C4-2B (cell line): ENCODE measurements around the gene SLIT3.

Experiments
- ZFX ChIP-seq: fragments of 450-650 bp; IDR thresholded peaks from 2 replicates; pipeline ENCODE4 v1.6.1; 2017
- TF ChIP-seq, protein P1 (sequence below): fragments of 450-650 bp; conservative IDR thresholded peaks from 2 replicates; pipeline ENCODE4 v1.5.1; 2017; ENCODE audit warnings: mild to moderate bottlenecking

DNA sequence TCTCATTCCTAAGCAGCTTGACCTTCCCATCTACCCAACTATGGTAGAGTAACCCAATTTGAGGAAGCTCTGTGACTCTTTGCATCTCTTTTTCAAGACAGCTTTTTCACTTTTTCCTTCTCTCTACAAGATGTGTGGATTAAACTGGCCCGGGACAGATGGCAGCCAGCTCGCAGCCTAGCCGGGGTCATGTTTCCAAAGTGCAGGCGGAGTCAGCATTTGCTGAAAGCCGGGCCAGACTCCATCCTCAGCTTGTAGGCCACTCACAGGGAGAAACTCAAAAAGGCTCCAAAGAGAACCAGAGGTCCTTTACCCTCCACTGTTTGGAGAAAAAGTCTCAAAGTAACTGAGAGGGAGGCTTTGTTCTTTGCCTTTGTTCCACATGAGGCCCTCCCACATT is 435.0 kb downstream of the SLIT3 start:
- TF ChIP-seq, protein P1, sequence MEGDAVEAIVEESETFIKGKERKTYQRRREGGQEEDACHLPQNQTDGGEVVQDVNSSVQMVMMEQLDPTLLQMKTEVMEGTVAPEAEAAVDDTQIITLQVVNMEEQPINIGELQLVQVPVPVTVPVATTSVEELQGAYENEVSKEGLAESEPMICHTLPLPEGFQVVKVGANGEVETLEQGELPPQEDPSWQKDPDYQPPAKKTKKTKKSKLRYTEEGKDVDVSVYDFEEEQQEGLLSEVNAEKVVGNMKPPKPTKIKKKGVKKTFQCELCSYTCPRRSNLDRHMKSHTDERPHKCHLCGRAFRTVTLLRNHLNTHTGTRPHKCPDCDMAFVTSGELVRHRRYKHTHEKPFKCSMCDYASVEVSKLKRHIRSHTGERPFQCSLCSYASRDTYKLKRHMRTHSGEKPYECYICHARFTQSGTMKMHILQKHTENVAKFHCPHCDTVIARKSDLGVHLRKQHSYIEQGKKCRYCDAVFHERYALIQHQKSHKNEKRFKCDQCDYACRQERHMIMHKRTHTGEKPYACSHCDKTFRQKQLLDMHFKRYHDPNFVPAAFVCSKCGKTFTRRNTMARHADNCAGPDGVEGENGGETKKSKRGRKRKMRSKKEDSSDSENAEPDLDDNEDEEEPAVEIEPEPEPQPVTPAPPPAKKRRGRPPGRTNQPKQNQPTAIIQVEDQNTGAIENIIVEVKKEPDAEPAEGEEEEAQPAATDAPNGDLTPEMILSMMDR: no peak
- TF ChIP-seq ZFX: no peak
